Measurements from ENCODE around the gene CELA2B. TPM values are rescaled to one million over a fixed set of nuclear protein-coding genes. Genes with fewer than 3 reads are reported as not detected.

Gene CELA2B
- total RNA-seq, 1 donor from 2014 or later, result not detected

DNA sequence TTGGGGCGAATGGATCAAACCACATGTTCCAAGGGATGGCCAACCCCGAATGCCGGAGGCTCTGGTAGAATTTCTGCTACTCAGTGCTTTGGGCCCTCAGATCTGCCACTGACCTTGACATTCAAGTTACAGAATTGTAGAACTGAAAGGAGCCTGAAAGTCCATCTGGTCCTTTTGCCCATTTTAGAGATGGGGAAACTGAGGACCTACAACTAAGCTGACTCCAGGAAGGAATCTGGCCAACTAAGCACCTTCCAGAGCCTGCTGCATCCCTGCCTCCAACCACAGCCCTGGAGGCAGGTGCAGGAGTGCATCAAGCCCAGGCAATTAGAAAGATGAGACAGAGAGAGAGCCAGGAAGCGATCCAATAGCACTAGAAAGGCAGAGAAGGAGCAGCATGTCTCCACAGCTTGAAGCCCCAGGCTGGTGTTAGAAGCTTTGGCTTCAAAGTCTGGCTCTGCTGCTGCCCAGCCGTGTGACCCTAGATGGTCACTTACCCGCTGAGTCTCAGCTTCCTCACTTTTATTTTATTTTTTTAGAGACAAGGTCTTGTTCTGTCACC, 38.9 kb upstream of the CELA2B start:
- H3K27ac ChIP-seq, result no peak overlapping the region
- H3K27me3 ChIP-seq, result no peaks in the 10 kb centered on the region
- TF ChIP-seq, protein P1, sequence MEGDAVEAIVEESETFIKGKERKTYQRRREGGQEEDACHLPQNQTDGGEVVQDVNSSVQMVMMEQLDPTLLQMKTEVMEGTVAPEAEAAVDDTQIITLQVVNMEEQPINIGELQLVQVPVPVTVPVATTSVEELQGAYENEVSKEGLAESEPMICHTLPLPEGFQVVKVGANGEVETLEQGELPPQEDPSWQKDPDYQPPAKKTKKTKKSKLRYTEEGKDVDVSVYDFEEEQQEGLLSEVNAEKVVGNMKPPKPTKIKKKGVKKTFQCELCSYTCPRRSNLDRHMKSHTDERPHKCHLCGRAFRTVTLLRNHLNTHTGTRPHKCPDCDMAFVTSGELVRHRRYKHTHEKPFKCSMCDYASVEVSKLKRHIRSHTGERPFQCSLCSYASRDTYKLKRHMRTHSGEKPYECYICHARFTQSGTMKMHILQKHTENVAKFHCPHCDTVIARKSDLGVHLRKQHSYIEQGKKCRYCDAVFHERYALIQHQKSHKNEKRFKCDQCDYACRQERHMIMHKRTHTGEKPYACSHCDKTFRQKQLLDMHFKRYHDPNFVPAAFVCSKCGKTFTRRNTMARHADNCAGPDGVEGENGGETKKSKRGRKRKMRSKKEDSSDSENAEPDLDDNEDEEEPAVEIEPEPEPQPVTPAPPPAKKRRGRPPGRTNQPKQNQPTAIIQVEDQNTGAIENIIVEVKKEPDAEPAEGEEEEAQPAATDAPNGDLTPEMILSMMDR (IDR thresholded peaks at IDR 0.05), result no peak
- H3K9me3 ChIP-seq, result no peaks in the 10 kb centered on the region
- intact Hi-C loops (cut with DNase I), result no loop called here
- H3K4me1 ChIP-seq, result no peaks in the 10 kb centered on the region
- H3K4me3 ChIP-seq, result no peak overlapping the region
- DNase-seq (ENCODE audit: low spot score in 2 of 2), result no peak
- no peaks in the 10 kb centered on the region for H3K36me3 ChIP-seq

DNA sequence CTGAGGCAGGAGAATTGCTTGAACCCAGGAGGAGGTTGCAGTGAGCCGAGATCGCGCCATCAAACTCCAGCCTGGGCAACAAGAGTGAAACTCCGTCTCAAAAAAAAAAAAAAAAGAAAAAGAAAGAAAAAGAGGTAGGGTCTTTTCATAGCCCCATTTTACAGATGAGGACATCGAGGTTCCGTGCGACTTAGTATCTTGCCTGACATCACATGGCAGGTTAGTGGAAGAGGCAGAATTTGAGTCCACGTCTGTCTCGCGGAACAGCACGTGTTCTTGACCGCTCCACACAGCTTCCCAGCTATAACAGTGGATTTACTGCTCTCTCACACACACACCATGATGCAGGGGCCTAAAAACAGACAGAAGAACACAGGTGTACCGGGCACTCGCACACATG, 36.6 kb upstream of the CELA2B start:
- H3K4me1 ChIP-seq, result no peaks in the 10 kb centered on the region
- intact Hi-C loops (cut with DNase I), result no loop called here
- TF ChIP-seq, protein P1 (IDR thresholded peaks at IDR 0.05), result no peak
- H3K36me3 ChIP-seq, result no peaks in the 10 kb centered on the region
- DNase-seq (ENCODE audit: low spot score in 2 of 2), result no peak
- H3K9me3 ChIP-seq, result no peaks in the 10 kb centered on the region
- no peak overlapping the region for H3K27ac ChIP-seq
- H3K27me3 ChIP-seq, result no peaks in the 10 kb centered on the region
- H3K4me3 ChIP-seq, result no peak overlapping the region

DNA sequence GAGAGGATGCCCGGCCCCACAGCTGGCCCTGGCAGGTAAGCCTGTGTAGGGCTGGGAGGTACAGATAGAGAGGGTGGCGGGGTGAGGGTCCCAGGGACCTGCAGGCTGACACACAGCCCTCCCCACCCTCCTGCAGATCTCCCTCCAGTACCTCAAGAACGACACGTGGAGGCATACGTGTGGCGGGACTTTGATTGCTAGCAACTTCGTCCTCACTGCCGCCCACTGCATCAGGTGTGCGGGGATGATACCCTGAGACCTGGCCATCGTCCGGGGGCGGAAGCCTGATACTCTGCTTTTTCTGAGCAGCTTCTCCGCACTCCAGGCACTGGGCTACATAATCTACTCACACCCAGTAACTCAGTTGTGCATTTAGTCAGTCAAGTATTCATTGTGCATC, 35.5 kb upstream of the CELA2B start:
- intact Hi-C loops (cut with DNase I), result no loop called here

DNA sequence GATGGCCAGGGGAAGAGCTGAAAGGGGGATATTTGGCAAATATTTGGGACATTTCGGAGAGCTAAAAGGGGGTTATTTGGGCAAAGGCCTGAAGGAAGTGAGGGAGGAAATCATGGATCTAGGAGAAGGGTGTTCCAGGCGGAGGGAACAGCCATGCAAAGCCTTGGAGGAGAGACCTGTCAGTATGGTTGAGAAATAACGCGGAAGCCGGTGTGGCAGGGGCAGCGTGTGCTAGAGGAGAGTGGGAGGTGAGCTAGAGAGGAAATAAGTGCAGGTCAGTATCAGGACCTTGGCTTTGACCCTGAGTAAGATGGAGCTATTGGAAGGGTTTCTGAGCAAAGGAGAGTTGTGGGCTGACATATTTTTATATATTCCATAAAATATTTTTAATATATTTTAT, 34.7 kb upstream of the CELA2B start:
- Histone ChIP-seq H3K27me3 (no peaks in the 10 kb centered on the region), H3K9me3 (no peaks in the 10 kb centered on the region), H3K4me1 (no peaks in the 10 kb centered on the region), H3K36me3 (no peaks in the 10 kb centered on the region), H3K27ac (no peak overlapping the region), H3K4me3 (no peak overlapping the region)
- no peak for DNase-seq (ENCODE audit: low spot score in 2 of 2)
- TF ChIP-seq, protein P1 (IDR thresholded peaks at IDR 0.05), result no peak
- intact Hi-C loops (cut with DNase I), result no loop called here

More for the DNA sequence above, 35.5 kb upstream of the CELA2B start:
- Histone ChIP-seq H3K27ac (no peak overlapping the region), H3K27me3 (no peaks in the 10 kb centered on the region), H3K4me1 (no peaks in the 10 kb centered on the region), H3K4me3 (no peak overlapping the region), H3K36me3 (no peaks in the 10 kb centered on the region), H3K9me3 (no peaks in the 10 kb centered on the region)
- TF ChIP-seq, protein P1 (IDR thresholded peaks at IDR 0.05), result no peak
- DNase-seq (ENCODE audit: low spot score in 2 of 2), result no peak

DNA sequence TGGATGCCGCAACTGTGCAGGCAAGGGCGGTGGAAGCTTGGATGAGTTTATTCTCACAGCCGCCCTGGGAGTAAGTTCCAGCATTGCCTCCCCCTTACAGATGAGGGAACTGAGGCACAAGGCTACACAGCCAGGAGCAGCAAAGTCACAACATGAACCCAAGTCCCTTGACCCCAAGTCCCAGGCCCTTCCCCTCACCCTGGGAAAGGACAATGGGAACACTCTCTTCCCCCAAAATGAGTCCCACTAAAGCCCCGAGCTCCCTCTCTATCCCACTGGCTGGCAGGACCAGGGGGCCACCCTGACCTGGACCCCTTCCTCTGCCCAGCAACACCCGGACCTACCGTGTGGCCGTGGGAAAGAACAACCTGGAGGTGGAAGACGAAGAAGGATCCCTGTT, 33.8 kb upstream of the CELA2B start:
- intact Hi-C loops (cut with DNase I), result no loop called here
- no peak for DNase-seq (ENCODE audit: low spot score in 2 of 2)
- H3K27me3 ChIP-seq, result no peaks in the 10 kb centered on the region
- TF ChIP-seq, protein P1 (IDR thresholded peaks at IDR 0.05), result no peak
- H3K4me1 ChIP-seq, result no peaks in the 10 kb centered on the region
- no peak overlapping the region for H3K4me3 ChIP-seq
- H3K9me3 ChIP-seq, result no peaks in the 10 kb centered on the region
- H3K36me3 ChIP-seq, result no peaks in the 10 kb centered on the region
- H3K27ac ChIP-seq, result no peak overlapping the region

DNA sequence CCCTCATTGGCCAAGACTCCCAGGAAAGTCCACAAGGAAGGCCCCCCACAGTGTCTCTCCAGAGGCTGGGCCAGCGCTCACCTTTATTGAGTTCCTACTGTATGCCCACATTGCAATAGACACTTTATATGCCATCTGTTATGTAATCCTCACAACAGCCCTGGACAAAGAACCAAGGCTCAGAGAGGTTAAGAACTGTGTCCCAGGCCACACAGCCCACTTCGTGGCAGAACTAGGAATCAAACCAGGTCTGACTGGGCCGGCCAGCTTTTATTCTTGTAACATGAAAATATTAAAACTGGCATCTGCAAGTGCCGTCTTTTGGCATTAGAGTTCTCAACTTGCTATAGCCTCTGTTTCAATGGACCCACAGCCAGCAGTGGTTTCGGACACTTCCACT, 33.1 kb upstream of the CELA2B start:
- TF ChIP-seq, protein P1 (IDR thresholded peaks at IDR 0.05), result no peak
- Histone ChIP-seq H3K27me3 (peaks cover 3% of the 10 kb centered on the region), H3K4me3 (no peak overlapping the region), H3K4me1 (no peaks in the 10 kb centered on the region), H3K9me3 (no peaks in the 10 kb centered on the region), H3K36me3 (no peaks in the 10 kb centered on the region), H3K27ac (no peak overlapping the region)
- intact Hi-C loops (cut with DNase I), result no loop called here
- no peak for DNase-seq (ENCODE audit: low spot score in 2 of 2)
